GM20431 (cell line): ENCODE measurements around the gene ALDH8A1.

Experiments used
- in situ Hi-C: fragments of 300-500 bp; cut with MseI, MboI; formaldehyde crosslinking; loops from one replicate; pipeline ENCODE4 v1.15.0; 2020; ENCODE audit warnings: low sequenced_read_pairs; ENCODE audit not compliant: unreplicated experiment

The ALDH8A1 gene

DNA sequence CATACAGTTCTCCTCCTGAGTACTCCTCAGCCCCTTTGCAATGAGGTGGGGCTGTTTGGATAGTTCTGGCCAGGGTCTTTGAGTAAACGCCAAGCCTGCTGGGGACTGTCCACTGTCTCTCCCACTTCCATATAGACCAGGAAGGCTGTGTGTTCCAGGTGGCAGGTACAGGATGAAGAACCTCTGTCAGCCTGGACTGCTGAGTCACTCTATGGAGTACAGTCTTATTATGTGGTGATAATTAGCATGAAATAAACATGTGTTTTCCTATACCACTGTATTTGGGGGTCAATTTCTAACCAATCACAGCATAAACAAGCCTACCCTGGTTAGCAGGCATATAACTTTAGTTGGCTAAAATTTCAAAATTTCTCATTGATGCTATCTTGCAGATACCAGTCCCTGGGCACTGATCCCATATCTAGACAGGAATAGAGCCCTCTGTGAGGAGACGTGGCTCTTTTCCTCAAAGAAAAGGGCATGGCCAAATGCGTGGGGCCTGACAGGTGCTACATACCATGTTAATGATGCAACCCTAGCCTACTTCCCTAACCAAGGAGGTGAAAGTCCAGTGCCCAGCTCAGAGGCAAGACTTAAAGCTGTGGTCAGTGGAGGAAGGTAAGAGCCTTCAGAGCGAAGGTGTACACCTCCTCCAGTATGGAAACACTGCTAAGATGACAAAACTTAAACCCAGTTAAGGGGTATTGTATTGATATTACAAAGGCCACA, 4.5 kb upstream of the ALDH8A1 start:
- in situ Hi-C loops, result no loop called here

- in situ Hi-C loops, result no loop called here
These were observed 1.8 kb upstream of the ALDH8A1 start for GRCh38 chr6:134951494-134952263.

GRCh38 chr6:134950482-134950881, 581 bp upstream of the ALDH8A1 start:
- in situ Hi-C loops, result no loop called here

- in situ Hi-C loops, result loop anchor here (25.0 kb wide), 1 partner anchor 786 kb away; no protein-coding TSS in a partner anchor
These were observed 1.2 kb downstream of the ALDH8A1 start for GRCh38 chr6:134948691-134949090.

DNA sequence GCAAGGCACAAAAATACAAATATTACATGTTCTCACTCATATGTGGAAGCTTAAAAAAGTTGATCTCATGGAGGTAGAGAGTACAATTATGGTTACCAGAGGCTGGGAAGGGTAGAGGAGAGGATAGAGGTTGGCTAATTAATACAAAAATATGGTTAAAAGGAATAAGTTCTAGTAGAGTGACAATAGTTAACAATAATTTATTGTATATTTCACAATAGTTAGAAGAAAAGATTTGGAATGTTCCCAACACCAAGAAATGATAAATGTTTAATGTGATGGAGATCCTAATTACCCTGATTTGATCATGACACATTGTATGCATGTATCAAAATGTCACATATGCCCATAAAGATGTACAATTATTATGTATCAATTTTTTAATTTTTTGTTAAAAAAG, 1.8 kb downstream of the ALDH8A1 start:
- in situ Hi-C loops, result loop anchor here (25.0 kb wide), 1 partner anchor 786 kb away; no protein-coding TSS in a partner anchor

DNA sequence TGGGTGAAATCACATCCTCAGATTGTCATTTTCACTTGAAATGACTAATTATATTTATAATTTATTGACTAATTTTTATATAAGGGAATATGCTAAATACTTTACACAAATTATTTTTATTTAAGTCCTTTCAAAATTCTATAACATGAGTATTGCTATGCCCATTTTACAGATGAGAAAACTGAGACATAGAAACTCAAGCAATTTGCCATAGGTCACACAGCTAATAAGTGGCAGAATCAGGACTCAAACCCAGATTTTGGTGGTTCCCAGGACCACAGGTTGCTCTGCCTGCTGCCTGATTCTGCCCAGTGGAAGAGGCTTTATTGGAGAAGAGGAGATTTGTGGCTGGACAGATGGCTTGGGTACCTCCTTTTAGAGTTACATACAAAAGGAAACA, 4.9 kb downstream of the ALDH8A1 start:
- in situ Hi-C loops, result loop anchor here (25.0 kb wide), 1 partner anchor 783 kb away; no protein-coding TSS in a partner anchor

GRCh38 chr6:134943522-134944111, 6.3 kb downstream of the ALDH8A1 start:
- in situ Hi-C loops, result loop anchor here (25.0 kb wide), 1 partner anchor 781 kb away; no protein-coding TSS in a partner anchor

GRCh38 chr6:134938896-134939295, 11.0 kb downstream of the ALDH8A1 start:
- in situ Hi-C loops, result loop anchor here (25.0 kb wide), 1 partner anchor 777 kb away; no protein-coding TSS in a partner anchor

- in situ Hi-C loops, result loop anchor here (25.0 kb wide), 1 partner anchor 775 kb away; no protein-coding TSS in a partner anchor
These were observed 12.5 kb downstream of the ALDH8A1 start for GRCh38 chr6:134937426-134937825.

- in situ Hi-C loops, result loop anchor here (25.0 kb wide), 1 partner anchor 775 kb away; no protein-coding TSS in a partner anchor
These were observed 13.0 kb downstream of the ALDH8A1 start for GRCh38 chr6:134936931-134937330.

DNA sequence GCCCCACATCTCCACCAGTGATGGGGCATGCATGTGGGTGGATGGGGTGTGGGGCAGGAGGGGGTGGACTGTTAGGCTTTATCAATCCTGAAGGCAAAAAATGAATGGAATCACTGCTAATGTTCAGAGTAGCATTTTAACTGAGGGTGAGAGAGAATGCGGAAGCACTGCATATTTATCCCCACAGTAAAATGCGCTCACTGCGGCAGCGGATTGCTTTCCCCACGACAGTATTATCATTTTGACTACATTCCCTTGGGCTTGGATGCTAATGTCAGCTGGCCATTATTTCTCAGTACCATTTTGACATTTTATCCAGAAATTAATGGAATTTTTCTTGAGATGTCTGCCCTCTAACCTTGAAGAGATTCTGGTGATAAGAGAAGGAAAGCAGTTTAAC, 13.4 kb downstream of the ALDH8A1 start:
- in situ Hi-C loops, result loop anchor here (25.0 kb wide), 1 partner anchor 774 kb away; no protein-coding TSS in a partner anchor

DNA sequence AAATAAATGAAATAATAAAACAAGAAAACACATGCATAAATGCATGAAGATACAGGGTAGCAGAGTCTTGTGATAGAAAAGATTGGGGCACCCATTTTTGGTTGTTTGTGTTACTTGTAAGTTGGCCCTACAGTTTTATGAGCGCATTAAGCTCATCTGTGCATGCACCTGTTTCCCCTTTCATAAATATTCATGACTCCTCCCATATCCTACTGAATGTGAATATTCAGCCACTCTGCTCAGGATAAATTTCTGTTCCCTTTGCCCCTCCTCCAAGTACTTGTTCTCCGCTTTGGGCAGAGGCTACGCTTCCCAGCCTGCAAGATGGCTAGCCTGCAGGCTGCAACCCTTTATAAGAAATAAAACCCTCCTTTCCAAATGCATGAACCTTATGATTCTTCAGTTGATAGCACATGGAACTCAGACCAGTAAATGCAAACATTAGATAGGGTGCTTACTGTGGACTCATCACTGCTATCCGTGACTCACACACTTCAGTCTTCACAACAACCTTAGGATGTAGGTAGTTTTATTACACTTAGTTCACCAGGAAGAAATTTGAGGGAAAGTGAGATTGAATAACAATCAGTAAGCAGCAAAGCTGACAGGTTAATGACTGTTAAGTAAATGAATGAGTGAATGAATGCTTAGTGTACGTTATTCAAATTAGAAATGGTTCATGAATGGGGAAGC, 15.0 kb downstream of the ALDH8A1 start:
- in situ Hi-C loops, result loop anchor here (25.0 kb wide), 1 partner anchor 773 kb away; no protein-coding TSS in a partner anchor

GRCh38 chr6:134932535-134933470, 17.1 kb downstream of the ALDH8A1 start:
- in situ Hi-C loops, result loop anchor here (25.0 kb wide), 1 partner anchor 771 kb away; no protein-coding TSS in a partner anchor

DNA sequence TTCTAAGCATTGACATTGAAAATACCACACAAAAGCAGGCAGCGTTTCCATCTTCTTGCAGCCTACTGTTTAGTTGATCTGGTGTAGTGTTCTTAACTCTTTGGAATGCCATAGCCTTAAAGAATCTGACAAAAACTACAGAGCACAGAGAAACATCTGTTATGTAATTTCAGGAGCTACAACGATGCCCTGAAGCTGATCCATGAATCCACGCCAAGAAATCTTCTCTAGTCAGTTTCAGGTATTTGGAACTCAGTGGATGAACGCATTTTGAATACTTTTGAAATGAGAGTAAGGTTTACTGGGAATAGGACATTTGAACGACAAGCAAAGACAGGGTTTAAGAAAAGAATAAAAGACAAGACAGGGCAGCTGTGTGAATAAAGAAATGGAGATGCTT, 17.8 kb downstream of the ALDH8A1 start:
- in situ Hi-C loops, result loop anchor here (25.0 kb wide), 1 partner anchor 770 kb away; no protein-coding TSS in a partner anchor

GRCh38 chr6:134930463-134930862, 19.4 kb downstream of the ALDH8A1 start:
- in situ Hi-C loops, result loop anchor here (25.0 kb wide), 1 partner anchor 768 kb away; no protein-coding TSS in a partner anchor

- in situ Hi-C loops, result loop anchor here (25.0 kb wide), 1 partner anchor 766 kb away; no protein-coding TSS in a partner anchor
These were observed 21.6 kb downstream of the ALDH8A1 start for GRCh38 chr6:134928151-134928900.

- in situ Hi-C loops, result loop anchor here (25.0 kb wide), 1 partner anchor 763 kb away; no protein-coding TSS in a partner anchor
These were observed 24.1 kb downstream of the ALDH8A1 start for GRCh38 chr6:134925800-134926199.
